NCI-H146 (cell line): ENCODE data around the gene SEMA6A.
"Not testable (repeated sequence)": the region's sequence is repeated elsewhere in the genome, so short reads cannot be mapped to it uniquely, and the experiment has no call there.

Experiments used
- DNase-seq: peaks from one replicate; lab custom pipeline; 2025; lab: John Stamatoyannopoulos, UW

SEMA6A gene

DNA sequence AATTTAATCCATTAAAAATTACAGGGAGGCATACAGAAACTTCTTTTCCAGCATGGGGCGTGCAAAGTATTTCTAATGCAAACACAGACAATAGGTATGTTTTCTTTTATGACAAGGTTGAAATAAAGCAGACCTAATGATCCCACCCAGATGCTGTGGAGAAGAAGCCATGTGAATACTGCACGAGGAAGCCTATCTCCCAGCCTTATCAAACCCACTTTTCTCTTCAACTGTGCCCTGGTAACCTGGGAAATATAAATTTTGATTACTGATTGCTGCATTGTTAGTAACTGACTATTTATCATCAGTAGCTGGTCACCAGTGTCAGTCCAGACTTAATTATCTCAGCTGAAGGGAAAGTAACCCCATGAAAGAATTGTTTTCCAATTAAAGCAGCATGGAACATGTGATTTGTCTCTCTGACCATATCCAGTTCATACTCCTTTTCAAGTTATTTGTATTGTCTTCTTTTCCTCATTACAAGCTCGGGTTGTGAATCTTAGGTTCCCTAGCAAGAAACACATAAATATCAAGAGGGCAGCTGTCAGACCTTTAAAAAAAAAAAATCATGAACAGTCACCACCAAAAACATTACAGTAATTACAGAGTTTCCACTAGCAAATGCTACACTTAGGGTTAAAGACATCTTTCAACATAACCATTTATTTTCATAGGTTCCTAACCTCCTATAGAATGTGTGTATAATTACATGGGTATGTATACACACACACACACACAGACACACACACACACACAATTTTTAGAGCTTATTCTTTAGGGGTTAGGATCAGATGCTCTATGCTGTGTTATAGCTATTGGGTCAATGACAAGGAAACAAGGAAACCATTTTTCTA lies 50.3 kb downstream of the SEMA6A start:
- no peak for DNase-seq

DNA sequence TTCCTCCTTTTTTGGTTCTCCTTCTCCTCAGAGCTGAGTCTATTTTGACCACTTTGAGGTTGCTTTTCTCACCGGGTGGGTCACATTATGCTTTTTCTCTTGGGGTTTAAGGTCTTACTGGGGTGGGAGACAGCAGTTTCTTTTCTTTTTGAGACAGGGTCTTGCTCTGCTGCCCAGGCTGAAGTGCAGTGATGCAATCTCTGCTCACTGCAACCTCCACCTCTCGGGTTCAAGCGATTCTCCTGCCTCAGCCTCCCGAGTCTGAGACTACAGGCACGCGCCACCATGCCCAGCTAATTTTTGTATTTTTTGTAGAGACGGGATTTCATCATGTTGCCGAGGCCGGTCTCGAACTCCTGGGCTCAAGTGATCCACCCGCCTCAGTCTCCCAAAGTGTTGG lies 51.4 kb downstream of the SEMA6A start:
- DNase-seq, result not testable (repeated sequence)

DNA sequence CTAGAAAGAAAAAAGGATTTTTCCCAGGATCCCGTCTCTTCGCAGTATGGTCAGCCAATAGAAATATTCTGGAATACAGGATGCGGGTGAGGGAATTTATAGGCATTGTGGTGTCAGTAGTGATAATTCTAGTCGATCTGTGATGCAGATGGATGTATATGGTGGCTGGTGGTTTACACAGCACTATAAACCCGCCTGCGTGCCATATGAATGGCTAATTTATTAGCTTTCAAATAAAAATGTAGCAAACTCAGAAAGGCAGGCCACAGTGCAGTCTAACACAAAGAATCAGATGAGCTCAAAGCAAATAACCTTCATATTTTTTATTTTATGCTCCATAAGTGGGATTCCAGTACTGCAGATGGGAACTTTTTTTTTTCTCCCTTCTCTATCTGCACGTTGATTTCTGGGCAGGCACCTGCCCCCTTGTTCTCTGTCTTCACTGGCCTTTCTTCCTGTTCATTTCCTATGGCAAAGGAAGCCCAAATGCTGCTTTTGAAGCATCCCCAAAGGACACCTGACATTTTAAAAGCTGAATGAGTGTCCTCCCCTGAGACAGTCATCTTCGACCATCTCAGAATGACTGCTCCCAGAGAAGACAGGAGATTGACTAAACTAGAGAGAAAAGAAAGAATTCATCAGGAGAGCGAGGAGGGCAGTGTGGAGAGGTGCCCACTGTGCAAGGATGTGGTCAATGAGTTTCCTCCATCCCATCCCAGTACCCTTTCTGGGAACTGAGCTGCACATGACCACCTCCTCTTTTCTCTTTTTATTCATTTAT lies 52.1 kb downstream of the SEMA6A start:
- DNase-seq, result no peak

DNA sequence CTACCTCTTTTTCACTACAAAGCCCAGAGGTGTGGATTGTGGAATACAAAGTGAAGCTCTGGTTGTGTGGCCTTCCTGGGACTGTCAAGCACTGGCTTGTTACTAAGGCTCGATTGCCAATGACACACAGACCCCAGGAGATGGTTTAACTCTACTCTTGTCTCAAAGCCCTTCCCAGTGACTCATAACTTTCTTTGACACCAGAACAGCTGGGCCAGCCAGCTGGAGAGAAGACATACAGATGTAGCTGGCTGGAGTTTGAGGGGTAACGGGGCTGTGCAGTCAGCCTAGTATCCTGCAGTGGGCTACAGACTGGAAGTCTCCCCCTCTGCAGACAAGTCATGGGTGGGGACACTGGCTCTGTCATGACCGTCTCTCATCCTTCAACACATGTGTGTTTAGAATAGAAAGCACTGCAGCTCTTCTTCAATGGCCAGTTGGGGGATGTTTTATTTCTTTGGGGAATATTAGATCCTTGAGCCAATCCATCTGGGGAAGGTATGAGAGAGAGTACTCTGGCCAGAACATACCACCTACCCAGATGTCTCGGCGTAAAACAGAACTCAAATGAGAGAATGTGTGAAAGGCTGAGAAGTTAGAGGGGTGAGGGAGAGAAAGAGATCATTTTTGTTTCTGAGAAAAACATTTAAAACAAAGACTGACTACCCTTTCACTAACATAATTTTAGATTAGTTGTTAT lies 53.3 kb downstream of the SEMA6A start:
- no peak for DNase-seq

DNA sequence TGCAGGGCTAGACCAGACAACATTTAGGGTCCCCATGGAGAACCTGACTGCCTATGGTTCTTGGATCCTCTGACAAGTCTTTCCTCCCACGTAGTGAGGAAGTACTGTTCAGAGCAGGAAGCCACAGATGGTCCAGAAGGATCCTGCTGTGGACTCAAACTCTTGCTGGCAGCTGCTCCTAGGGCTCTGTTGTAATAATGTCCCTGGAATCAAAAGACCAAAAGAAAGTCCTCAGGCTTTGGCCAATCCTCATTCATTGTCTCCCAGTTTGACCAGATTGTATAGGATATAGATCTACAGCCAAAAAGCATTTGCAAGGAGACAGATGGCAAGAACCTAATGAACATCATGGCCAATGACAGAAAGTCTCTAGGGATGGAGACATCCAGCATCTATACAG lies 53.9 kb downstream of the SEMA6A start:
- no peak for DNase-seq

DNA sequence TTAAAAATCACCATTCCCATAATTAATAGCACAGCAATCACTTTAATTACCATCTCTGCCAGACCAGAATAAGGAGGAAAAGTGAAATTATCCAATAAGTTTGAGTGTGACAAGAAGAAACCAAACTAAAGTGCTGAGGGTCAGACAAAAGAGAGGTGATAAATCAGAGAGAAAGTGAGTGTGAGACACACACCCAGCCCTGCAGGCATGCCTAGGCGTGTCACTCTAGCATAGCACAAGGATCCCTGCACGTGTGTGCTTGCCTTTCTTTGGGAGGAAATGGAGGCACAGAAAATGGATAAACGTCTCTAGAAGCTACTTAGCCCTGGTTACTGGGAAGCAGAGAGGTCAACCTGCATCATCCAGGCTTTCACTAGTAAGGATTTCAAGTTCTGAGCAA lies 56.2 kb downstream of the SEMA6A start:
- no peak for DNase-seq

DNA sequence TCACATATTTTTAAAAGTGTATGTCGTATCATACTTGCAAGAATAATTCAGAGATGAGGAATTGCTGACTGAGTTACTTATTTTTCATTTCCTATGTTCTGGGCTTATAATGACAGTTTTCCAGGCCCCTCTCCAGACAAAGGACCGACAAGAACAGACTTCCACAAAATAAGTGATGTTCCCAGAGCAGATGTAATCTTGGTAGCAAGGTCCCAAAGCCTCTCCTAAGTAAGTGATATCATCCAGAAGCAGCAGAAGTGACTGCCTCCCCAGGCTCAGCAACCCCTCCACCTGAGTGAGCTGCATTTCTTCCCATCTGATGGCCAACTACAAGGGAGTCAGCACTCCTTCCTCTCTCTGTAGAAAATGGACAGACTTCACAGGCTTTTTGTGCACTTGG lies 57.1 kb downstream of the SEMA6A start:
- DNase-seq, result no peak

DNA sequence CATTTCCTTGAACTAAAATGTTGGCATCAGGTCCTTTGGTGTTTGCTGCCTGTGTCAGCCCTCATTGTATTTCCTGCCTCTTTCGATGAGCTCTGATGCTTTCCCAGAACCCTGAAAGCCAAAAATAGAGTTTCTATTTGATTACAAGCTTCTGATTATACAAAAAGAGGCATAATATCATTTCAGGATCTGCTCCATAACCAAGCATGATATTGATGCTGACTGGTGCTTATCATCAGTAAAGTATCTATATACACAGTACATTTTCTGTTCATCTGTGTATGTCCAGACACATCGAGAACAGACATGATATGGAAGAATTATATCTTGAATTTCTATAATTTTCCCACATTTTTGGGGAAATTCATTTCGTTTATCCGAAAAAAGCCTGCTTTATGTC lies 58.6 kb downstream of the SEMA6A start:
- DNase-seq, result no peak

DNA sequence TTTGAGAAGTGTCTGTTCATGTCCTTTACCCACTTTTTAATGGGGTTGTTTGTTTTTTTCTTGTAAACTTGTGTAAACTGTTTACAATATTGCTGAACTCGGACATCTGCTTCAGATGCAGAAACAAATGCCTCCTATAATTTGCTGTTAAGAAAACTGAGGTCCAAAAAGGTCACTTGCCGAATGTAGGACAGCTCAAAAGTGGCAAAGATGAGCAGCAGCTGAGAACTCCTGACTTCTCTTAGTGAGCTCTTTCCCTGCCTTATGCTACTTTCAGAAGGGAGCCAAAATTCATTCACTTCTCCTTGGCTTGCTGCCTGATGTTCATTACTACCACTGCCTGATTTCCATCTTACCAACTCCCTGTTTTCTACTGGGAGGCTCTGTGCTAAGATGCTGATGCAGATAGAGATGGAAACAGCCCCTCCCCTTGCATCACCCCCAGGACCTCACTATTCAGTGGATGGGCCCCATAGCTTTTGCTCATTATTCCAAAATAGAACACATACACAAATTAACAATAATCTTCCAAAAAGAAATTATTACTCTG lies 60.1 kb downstream of the SEMA6A start:
- no peak for DNase-seq

DNA sequence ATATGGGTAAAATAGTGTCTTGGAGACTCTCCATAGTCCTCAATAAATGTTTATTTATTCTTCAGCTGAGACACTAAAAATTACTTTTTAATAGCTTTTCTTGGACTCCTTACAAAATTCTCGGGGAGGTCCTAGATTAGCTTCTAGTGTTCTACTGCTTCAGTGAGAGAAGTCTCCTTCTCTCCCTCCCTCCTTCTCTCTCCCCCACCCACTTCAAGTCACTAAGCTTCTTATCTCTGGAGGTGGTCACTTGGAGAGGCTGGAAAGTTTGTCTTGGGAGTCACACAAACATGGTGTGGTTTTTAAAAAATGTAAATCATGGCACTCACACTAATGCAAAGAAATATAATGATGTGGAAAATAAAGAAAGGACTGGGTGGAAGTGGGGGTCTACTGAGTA lies 64.1 kb downstream of the SEMA6A start:
- no peak for DNase-seq

DNA sequence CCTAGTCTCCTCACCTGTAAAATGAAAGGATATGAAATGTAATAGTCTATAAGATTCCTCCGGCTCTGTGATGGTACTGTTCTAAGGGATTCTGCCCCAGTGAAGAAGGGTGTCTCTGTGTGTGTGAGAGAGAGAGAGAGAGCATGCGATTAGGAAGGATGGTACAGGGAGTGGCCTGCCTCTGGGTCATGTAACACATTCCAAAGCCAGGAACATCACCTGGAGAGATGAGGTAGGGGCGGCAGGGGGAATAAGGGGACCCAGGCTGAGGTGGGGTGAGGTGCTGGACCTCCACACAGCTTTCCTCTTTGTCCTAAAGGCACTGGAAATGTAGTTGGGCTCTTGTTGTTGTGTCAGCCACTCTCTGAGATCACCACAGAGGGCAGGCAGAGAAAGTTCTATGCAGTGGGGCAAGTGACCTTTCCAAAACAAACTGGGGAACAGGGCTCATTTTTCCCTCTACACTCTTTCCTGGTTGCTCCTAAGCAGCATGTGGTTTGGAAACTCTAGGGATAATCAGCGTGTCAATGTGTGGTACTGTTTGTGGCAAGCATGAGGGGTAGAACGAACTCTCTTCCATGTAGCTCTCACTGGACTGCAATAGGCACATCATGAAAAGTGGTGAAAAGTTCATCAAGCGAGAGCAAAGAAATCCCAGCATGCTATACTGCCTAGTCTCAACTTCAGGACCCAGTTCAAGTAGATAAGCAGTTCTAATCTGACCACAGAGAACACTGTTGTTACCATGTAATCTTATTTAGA lies 65.0 kb downstream of the SEMA6A start:
- no peak for DNase-seq

DNA sequence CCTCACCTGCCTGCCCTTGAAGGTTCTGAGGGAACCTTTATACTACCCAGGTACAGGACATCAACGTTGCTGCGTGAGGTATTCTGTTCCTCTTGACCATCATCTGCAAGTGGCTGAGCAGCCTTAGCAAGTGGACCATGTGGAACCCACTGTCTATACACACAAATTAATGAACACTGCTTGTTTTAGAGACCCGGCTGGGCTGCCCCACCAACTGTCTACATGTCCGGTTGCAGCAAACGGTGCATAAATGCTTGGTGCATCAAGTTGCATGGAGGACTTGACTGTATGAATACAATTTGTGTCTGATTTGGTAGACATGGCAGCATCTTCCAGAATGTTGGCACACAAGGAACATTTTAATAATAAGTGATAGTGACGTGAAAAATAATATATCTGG lies 65.8 kb downstream of the SEMA6A start:
- DNase-seq, result no peak

DNA sequence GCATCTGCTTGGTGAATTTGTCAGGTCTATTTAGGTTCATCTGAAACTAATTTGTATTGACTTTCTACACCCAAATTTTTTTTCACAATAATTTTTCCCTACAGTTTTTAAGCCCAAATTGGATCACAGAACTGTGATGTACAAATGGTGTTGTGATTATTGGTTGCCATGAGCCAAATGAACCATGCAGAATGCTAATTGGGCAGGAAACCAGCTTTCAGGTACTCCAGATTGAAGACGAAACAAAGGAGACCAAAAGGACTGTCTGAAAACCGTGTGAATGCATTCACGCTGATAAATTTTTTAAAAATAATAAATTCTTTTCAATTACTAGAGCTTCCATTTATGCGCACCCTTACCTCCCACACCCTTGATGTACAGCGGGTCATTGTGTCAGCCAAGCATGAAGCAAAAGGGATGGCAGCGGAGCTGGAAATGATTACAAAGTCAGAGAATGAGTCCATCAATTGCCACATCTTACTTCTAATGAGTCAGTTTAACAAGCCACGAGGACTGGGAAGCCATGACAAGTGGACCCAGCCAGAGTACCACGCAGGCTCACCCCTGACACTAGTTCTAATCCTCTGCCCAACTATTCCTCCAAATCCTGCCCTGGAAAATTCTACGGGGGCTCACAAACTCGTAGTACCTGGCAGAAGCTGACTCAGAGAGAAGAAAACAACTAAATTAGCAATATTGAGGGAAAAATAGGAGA lies 66.5 kb downstream of the SEMA6A start:
- DNase-seq, result no peak

DNA sequence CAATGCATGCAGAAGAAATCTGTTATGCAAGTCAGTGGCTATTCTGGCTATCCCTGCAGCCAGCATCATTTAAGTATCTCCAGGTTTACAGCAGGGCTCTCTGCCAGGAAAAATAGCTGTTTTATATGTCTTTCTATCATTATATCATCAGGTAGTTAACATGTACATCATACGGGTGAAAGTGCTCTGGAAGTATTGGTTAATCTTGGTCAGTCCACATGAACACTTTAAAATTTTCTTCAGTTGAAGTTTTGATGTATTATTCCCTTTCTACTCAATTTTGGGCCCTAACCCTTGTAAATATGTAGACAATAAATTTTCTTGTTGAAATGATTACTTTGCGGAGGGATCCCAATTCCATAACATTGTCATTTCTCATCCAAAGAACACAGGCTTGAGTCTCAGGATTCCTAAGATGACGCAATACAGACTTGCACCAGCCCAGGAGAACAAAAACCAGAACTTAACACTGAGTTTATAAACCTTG lies 67.5 kb downstream of the SEMA6A start:
- no peak for DNase-seq

DNA sequence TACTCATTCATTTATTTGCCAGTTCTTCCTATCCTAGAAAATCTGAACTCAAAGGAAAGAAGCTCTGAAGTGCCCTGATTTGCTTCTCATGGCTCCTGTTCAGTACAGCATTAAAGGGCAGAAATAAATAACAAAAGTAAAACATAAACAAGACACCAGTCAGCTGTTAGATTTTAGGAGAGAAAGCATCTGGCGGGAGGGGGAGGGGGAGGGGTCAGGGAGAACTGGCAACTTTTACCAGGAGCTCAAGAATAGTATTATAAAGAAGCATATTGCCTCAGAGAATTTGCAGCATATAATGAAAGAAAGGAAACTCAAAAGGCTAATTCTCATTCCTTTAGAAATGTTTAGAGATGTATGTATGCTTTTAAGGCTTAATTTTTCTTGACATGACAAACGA lies 68.1 kb downstream of the SEMA6A start:
- DNase-seq, result no peak

DNA sequence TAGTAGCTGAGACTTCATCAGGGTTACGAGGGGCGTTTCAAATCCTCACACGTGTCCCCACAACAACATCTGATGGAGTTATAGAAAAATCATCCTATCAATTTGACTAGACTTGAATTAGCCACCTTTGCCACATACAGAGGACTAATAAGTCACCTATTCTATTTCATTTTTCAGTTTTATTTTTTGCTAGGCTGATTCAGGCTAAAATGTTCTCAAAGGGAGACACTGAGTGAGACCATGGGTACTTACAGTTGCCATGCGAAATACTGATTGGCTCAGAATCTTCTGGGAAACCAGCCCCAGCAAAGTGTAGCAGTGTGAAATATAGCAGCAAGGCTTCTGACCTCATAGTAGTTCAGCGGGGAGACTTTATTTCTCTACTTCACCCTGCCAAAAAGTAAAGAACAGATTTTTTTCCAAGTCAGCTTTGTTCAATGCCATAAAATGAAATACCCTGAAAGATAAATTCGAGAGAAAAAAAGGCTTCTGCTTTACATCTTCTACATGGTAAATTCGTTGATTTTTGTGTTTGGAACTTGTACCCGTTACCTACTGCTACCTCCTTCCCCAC lies 69.9 kb downstream of the SEMA6A start:
- no peak for DNase-seq

DNA sequence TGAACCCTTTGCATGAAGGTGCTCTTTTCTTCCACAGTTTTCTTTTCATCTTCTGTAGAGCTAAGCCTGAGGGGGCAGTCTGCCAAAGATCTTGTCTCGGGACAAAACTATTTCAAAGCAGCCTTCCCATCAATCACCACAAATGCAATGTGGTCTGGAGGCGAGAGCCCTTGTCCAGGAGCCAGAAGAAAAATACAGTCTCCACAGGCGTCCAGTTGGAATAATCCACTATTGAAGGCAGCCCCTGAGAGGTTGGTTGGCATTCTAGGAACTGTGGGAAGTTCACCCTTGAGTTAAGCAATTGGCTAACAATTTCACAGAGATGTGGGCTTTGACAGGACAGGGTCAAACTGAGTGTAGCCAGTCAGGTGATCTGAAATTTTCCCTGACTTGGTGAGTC lies 72.0 kb downstream of the SEMA6A start:
- no peak for DNase-seq

DNA sequence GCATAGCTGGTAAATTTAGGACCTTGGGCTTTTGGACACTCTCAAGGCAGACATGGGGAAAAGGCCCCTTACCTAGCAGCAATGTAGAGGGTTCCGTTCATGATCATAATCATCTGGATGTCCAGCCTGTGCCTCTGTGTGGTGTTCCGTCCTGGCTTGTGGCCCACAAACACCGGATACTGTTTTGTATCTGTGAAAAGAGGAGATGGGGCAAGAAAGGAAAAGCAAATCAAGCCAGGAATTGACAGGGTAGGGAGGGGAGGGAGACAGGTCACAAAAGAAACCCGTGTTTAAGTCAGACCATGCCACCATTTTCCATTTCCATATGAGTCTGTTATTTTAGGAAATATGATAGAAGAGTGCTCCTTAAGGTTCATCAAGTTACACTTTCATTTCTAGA lies 72.5 kb downstream of the SEMA6A start:
- no peak for DNase-seq

DNA sequence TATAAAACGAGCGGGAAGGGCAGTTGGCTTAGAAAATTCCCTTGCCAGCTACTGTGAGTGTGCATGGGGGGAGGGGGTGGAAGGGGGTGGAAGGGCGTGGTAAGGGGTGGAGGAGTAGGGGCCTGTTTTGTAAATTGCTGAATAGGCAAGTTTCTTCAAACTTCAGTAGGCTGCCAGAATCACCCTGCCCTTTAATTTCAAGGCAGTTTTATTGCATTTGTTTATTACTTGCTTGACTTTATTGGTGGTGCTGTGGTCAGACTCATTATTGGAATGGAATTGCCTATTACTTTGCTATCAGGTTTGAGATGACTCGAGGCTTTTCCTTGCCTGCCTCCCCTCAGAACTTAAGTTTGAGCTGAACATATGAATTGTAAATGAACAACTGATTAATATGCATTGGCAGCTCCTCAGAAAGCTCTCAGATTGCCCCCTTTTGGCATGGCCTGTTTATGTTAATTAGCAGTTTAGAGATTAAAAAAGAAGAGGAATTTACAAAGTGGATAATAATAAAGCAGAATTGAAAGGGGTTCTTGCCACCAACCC lies 76.0 kb downstream of the SEMA6A start:
- DNase-seq, result no peak

DNA sequence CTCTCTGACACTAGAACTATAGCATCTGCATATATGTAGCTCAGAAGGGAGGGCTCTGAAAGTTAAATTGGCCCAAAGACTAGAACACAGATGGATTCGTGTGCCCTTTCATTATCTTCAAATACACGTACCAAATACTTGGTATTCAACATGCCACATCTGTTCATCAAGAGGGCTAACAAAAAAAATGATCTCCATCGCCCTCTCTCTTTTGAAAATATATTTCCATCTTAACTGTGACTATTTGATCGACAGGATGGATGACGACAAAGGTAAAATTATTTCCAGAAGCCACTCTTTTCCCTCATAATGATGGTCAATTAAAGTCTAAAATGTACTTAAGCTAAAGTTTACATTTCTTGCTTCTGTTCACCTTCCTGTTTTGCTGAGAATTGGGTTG lies 77.0 kb downstream of the SEMA6A start:
- DNase-seq, result no peak
